H1 (cell line): Measurements from ENCODE around the gene RXRA. TPM values are rescaled to one million over a fixed set of nuclear protein-coding genes. Genes with fewer than 3 reads are reported as not detected.
A peak's percentile ranks its signal among the peaks of the same experiment; 100 is the strongest.
"Not testable (repeated sequence)": the region's sequence is repeated elsewhere in the genome, so short reads cannot be mapped to it uniquely, and the experiment has no call there.

Source experiments
- CTCF ChIA-PET: fragments of 300-600 bp; sonication (Branson Sonifier 250); formaldehyde crosslinking; loops from one replicate; lab custom pipeline; 2021; ENCODE audit not compliant: partially characterized antibody; lab: Charles Lee
- POLR2A ChIA-PET: fragments of 300-600 bp; sonication (Branson Sonifier 250); formaldehyde crosslinking; loops from one replicate; lab custom pipeline; 2021; ENCODE audit warnings: inconsistent platforms; ENCODE audit not compliant: partially characterized antibody; lab: Charles Lee
- DNase-seq, 2 experiments: peaks; one replicate each; pipeline versions ENCODE4 v3.0.0 to v3.0.0-alpha.2; 2010 to 2022; ENCODE audit warnings: low spot score in 2 of 2, low read depth in 1 of 2, mixed read lengths in 1 of 2
- FAIRE-seq: peaks from 2 replicates; lab custom pipeline; 2011; peaks lifted over from hg19 to GRCh38; lab: Jason Lieb, UNC
- H2AFZ ChIP-seq: 2 replicates; pipeline ENCODE4 v1.8.1; 2012; ENCODE audit warnings: low read length, inconsistent platforms
- H2AK5ac ChIP-seq: 2 replicates; pipeline ENCODE4 v1.6.1; 2013; ENCODE audit warnings: low read depth, low read length
- H2BK120ac ChIP-seq: replicated peaks from 2 replicates; pipeline ENCODE3; 2013; ENCODE audit warnings: low read depth, low read length, inconsistent platforms
- H2BK12ac ChIP-seq: 2 replicates; pipeline ENCODE4 v1.6.1; 2013; ENCODE audit warnings: low read depth, low read length
- H2BK15ac ChIP-seq: 2 replicates; pipeline ENCODE4 v1.6.1; 2013; ENCODE audit warnings: low read length
- H2BK20ac ChIP-seq: 2 replicates; pipeline ENCODE4 v1.6.1; 2013; ENCODE audit warnings: low read length
- H2BK5ac ChIP-seq: 2 replicates; pipeline ENCODE4 v1.6.1; 2013; ENCODE audit warnings: low read depth, low read length
- H3K14ac ChIP-seq: 2 replicates; pipeline ENCODE4 v1.6.1; 2013; ENCODE audit warnings: inconsistent platforms; ENCODE audit not compliant: insufficient read length
- H3K18ac ChIP-seq: 2 replicates; pipeline ENCODE4 v1.6.1; 2013; ENCODE audit warnings: low read length; ENCODE audit errors: extremely low read depth
- H3K23ac ChIP-seq: 2 replicates; pipeline ENCODE4 v1.6.1; 2013; ENCODE audit warnings: inconsistent platforms; ENCODE audit not compliant: insufficient read length
- H3K23me2 ChIP-seq: 2 replicates; pipeline ENCODE4 v1.6.1; 2013; ENCODE audit warnings: low read depth, low read length
- H3K27ac ChIP-seq: 2 replicates; pipeline ENCODE4 v1.6.1; 2011; ENCODE audit warnings: low read depth, low read length, inconsistent platforms
- H3K27me3 ChIP-seq, 4 experiments: replicated peaks in 1 of 4; 1 replicate in 1 of 4; 2 replicates in 3 of 4; pipeline versions ENCODE4 v1.6.1 to v1.8.1; 2011 to 2013; ENCODE audit warnings: low read length in 3 of 4, mild to moderate bottlenecking in 3 of 4, inconsistent platforms in 2 of 4, mixed read lengths in 2 of 4, moderate library complexity in 1 of 4; ENCODE audit not compliant: control insufficient read depth in 3 of 4, insufficient read depth in 3 of 4; ENCODE audit errors: extremely low read depth in 1 of 4
- H3K36me3 ChIP-seq, 4 experiments: 2 replicates each; pipeline versions ENCODE4 v1.6.1 to v1.8.1; 2011 to 2013; ENCODE audit warnings: mild to moderate bottlenecking in 4 of 4, low read length in 3 of 4, moderate library complexity in 2 of 4, control low read depth in 1 of 4, inconsistent platforms in 1 of 4; ENCODE audit not compliant: insufficient read depth in 4 of 4, control insufficient read depth in 2 of 4
- H3K4ac ChIP-seq: replicated peaks from 2 replicates; pipeline ENCODE3; 2013; ENCODE audit warnings: low read length, low read depth, mixed read lengths, inconsistent platforms; ENCODE audit not compliant: insufficient read length
- H3K4me1 ChIP-seq, 4 experiments: replicated peaks in 1 of 4; 1 replicate in 1 of 4; 2 replicates in 3 of 4; pipeline versions ENCODE4 v1.6.1 to v1.8.1; 2011 to 2013; ENCODE audit warnings: low read length in 3 of 4, inconsistent platforms in 2 of 4, mixed read lengths in 1 of 4; ENCODE audit not compliant: insufficient read depth in 4 of 4, control insufficient read depth in 3 of 4
- H3K4me2 ChIP-seq, 2 experiments: 2 replicates each; pipeline versions ENCODE4 v1.6.1 to v1.8.1; 2011 to 2013; ENCODE audit warnings: low read depth in 2 of 2, low read length in 2 of 2, control low read depth in 1 of 2, inconsistent platforms in 1 of 2, mild to moderate bottlenecking in 1 of 2; ENCODE audit not compliant: insufficient read depth in 1 of 2
- H3K4me3 ChIP-seq, 4 experiments: fragments of 200-600, 300-600 bp in 1 of 4; sonication (generic), shearing (Covaris generic), sonication (Bioruptor Twin) in 1 of 4; 2 replicates each; pipeline versions ENCODE4 v1.5.1 to v1.8.1; 2011 to 2016; ENCODE audit warnings: low read length in 4 of 4, low read depth in 3 of 4, control low read depth in 2 of 4, inconsistent platforms in 2 of 4, mild to moderate bottlenecking in 2 of 4, mixed read lengths in 1 of 4, moderate library complexity in 1 of 4; ENCODE audit not compliant: insufficient read depth in 2 of 4; ENCODE audit errors: extremely low read depth in 1 of 4
- H3K56ac ChIP-seq: replicated peaks from 2 replicates; pipeline ENCODE3; 2013; ENCODE audit warnings: low read depth, mild to moderate bottlenecking, mixed read lengths, low read length, inconsistent platforms; ENCODE audit not compliant: insufficient read length
- H3K79me1 ChIP-seq: 2 replicates; pipeline ENCODE4 v1.6.1; 2013; ENCODE audit warnings: low read depth, low read length, control low read depth
- H3K79me2 ChIP-seq, 2 experiments: 2 replicates each; pipeline versions ENCODE4 v1.6.1 to v1.8.1; 2012 to 2013; ENCODE audit warnings: low read length in 2 of 2, mild to moderate bottlenecking in 2 of 2, inconsistent platforms in 1 of 2; ENCODE audit not compliant: insufficient read depth in 2 of 2, control insufficient read depth in 1 of 2
- H3K9ac ChIP-seq, 4 experiments: replicated peaks in 1 of 4; 1 replicate in 1 of 4; 2 replicates in 3 of 4; pipeline versions ENCODE4 v1.6.1 to v1.8.1; 2011 to 2013; ENCODE audit warnings: low read depth in 3 of 4, low read length in 3 of 4, control low read depth in 2 of 4, mild to moderate bottlenecking in 2 of 4, moderate library complexity in 2 of 4, inconsistent platforms in 1 of 4; ENCODE audit errors: extremely low read depth in 1 of 4
- H3K9me3 ChIP-seq, 2 experiments: 2 replicates each; pipeline versions ENCODE4 v1.6.1 to v1.8.1; 2012 to 2013; ENCODE audit warnings: mild to moderate bottlenecking in 2 of 2, moderate library complexity in 2 of 2, control low read depth in 1 of 2, inconsistent platforms in 1 of 2, low read depth in 1 of 2, low read length in 1 of 2, mixed read lengths in 1 of 2; ENCODE audit not compliant: insufficient read depth in 2 of 2
- H4K20me1 ChIP-seq, 2 experiments: replicated peaks in 1 of 2; 2 replicates each; pipeline versions ENCODE3 to v1.8.1; 2011 to 2013; ENCODE audit warnings: inconsistent platforms in 2 of 2, low read length in 2 of 2, mild to moderate bottlenecking in 1 of 2; ENCODE audit not compliant: insufficient read depth in 2 of 2, control insufficient read depth in 1 of 2
- H4K5ac ChIP-seq: 2 replicates; pipeline ENCODE4 v1.6.1; 2013; ENCODE audit warnings: low read length, low read depth, mixed read lengths, inconsistent platforms; ENCODE audit not compliant: insufficient read length
- H4K8ac ChIP-seq: 2 replicates; pipeline ENCODE4 v1.8.0; 2013; ENCODE audit warnings: mild to moderate bottlenecking, moderate library complexity, low read length, inconsistent platforms; ENCODE audit not compliant: insufficient read depth; ENCODE audit errors: extremely low read depth
- H4K91ac ChIP-seq: replicated peaks from 2 replicates; pipeline ENCODE3; 2013; ENCODE audit warnings: low read length, mixed read lengths, inconsistent platforms; ENCODE audit not compliant: insufficient read length
- CEBPB ChIP-seq: IDR thresholded peaks from 2 replicates; pipeline ENCODE4 v1.6.1; 2012; ENCODE audit warnings: low read depth, low read length
- CHD1 ChIP-seq: IDR thresholded peaks from 2 replicates; pipeline ENCODE4 v1.6.1; 2012; ENCODE audit warnings: low read depth, low read length, improper control_type of control experiment
- GTF2F1 ChIP-seq: IDR thresholded peaks from 2 replicates; pipeline ENCODE4 v1.6.1; 2012; ENCODE audit warnings: low read depth, low read length, improper control_type of control experiment, borderline replicate concordance
- SIX5 ChIP-seq: IDR thresholded peaks from 2 replicates; pipeline ENCODE4 v1.6.1; 2011; ENCODE audit warnings: mild to moderate bottlenecking, low read depth, low read length
- polyA plus RNA-seq, 7 experiments: library from polyadenylated mRNA; depleted of rRNA in 3 of 7; stranded (reverse) in 5 of 7; unstranded in 2 of 7; fragments of >200 nt in 5 of 7; fragments of 200-250 nt in 2 of 7; gene quantifications; 1 replicate in 5 of 7; 2 replicates in 1 of 7; 4 replicates in 1 of 7; pipeline versions ENCODE4 v1.2.1 to v1.2.3, GENCODE V29; 2011 to 2013; ENCODE audit warnings: missing spikeins in 2 of 7, mixed read lengths in 2 of 7
- total RNA-seq: library from RNA; stranded (reverse); fragmentation: NEBNext Ultra II Directional; extraction: Animal tissue kit (Norgen Biotek cat#: 25700); gene quantifications from 2 replicates; pipeline ENCODE4 v1.2.1, GENCODE V29; 2021
- TF ChIP-seq, protein P1 (sequence below): IDR thresholded peaks from 2 replicates; pipeline ENCODE4 v1.6.1; 2012; ENCODE audit warnings: low read length, inconsistent platforms

RXRA gene
- total and polyA plus RNA-seq, 2 of the 8 experiments (the other 6 are each of a cell fraction or from before 2014, with no cell fraction given), result 9.8 to 29.4 TPM

DNA sequence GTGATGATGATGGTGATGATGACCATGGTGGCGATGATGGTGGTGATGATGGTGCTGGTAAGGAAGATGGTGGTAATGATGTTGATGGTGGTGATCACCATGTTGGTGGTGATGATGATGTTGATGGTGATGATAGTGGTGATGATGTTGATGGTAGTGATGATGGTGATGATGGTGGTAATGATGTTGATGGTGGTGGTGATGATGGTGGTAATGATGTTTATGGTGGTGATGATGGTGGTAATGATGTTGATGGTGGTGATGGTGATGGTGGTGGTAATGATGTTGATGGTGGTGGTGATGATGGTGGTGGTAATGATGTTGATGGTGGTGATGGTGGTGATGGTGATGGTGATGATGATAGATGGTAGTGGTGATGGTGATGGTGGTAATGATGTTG, 20.7 kb upstream of the RXRA start (continued):
- TF ChIP-seq CEBPB (no peak), SIX5 (no peak), CHD1 (no peak), GTF2F1 (no peak)
- TF ChIP-seq, protein P1, sequence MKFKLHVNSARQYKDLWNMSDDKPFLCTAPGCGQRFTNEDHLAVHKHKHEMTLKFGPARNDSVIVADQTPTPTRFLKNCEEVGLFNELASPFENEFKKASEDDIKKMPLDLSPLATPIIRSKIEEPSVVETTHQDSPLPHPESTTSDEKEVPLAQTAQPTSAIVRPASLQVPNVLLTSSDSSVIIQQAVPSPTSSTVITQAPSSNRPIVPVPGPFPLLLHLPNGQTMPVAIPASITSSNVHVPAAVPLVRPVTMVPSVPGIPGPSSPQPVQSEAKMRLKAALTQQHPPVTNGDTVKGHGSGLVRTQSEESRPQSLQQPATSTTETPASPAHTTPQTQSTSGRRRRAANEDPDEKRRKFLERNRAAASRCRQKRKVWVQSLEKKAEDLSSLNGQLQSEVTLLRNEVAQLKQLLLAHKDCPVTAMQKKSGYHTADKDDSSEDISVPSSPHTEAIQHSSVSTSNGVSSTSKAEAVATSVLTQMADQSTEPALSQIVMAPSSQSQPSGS, result no peak

DNA sequence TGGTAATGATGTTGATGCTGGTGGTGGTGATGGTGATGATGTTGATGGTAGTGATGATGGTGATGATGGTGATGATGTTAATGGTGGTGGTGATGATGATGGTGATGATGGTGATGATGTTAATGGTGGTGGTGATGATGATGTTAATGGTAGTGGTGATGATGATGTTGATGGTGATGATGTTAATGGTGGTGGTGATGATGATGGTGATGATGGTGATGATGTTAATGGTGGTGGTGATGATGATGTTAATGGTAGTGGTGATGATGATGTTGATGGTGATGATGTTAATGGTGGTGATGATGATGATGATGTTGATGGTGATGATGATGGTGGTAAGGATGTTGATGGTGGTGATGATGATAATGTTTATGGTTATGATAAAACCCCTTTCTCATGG, 20.2 kb upstream of the RXRA start:
- H4K20me1 ChIP-seq, DNase-seq, H4K8ac ChIP-seq, H3K4me2 ChIP-seq, H3K4me3 ChIP-seq, H2BK5ac ChIP-seq, H2AK5ac ChIP-seq, H3K23me2 ChIP-seq, H4K5ac ChIP-seq, H3K4me1 ChIP-seq, H3K23ac ChIP-seq, H3K27ac ChIP-seq, H3K18ac ChIP-seq, H3K9me3 ChIP-seq, H3K27me3 ChIP-seq, POLR2A ChIA-PET, CTCF ChIA-PET, H2BK12ac ChIP-seq, H3K79me1 ChIP-seq, H3K4ac ChIP-seq, H3K36me3 ChIP-seq, H3K9ac ChIP-seq, FAIRE-seq, H3K14ac ChIP-seq, H2BK15ac ChIP-seq, H2AFZ ChIP-seq, H3K79me2 ChIP-seq, H2BK20ac ChIP-seq: not testable (repeated sequence)
- Histone ChIP-seq H4K91ac (peak overlapping the region; percentile 74), H2BK120ac (peak overlapping the region; percentile 33), H3K56ac (peak overlapping the region; percentile 100)
